NCI-H1930 (cell line): ENCODE data around the gene NTRK2.

ENCODE experiments used
- DNase-seq, 2 experiments: peaks; one replicate each; lab custom pipeline; 2025; lab: John Stamatoyannopoulos, UW

The NTRK2 gene

GRCh38 chr9:84781458-84781857 is 111.9 kb downstream of the NTRK2 start:
- no peak for DNase-seq

GRCh38 chr9:84781931-84782866 is 112.7 kb downstream of the NTRK2 start:
- no peak for DNase-seq

- no peak for DNase-seq
Measured at GRCh38 chr9:84785792-84786547, 116.4 kb downstream of the NTRK2 start.

GRCh38 chr9:84788803-84789462 is 119.4 kb downstream of the NTRK2 start:
- DNase-seq: no peak

GRCh38 chr9:84789463-84789830 is 119.9 kb downstream of the NTRK2 start:
- DNase-seq: no peak

- no peak for DNase-seq
Measured at GRCh38 chr9:84791643-84792042, 122.1 kb downstream of the NTRK2 start.

- no peak for DNase-seq
Measured at GRCh38 chr9:84793251-84793650, 123.7 kb downstream of the NTRK2 start.

- DNase-seq: no peak
Measured at GRCh38 chr9:84794981-84795637, 125.6 kb downstream of the NTRK2 start.

GRCh38 chr9:84796404-84796803 is 126.9 kb downstream of the NTRK2 start:
- DNase-seq: no peak

GRCh38 chr9:84799251-84799650 is 129.7 kb downstream of the NTRK2 start:
- no peak for DNase-seq

GRCh38 chr9:84804951-84805694 is 135.6 kb downstream of the NTRK2 start:
- no peak for DNase-seq

- no peak for DNase-seq
Measured at GRCh38 chr9:84807431-84807830, 137.9 kb downstream of the NTRK2 start.

- DNase-seq: no peak
Measured at GRCh38 chr9:84807870-84808390, 138.4 kb downstream of the NTRK2 start.

GRCh38 chr9:84808416-84808815 is 138.9 kb downstream of the NTRK2 start:
- DNase-seq: no peak

GRCh38 chr9:84811072-84811750 is 141.7 kb downstream of the NTRK2 start:
- DNase-seq: no peak

- DNase-seq: no peak
Measured at GRCh38 chr9:84811751-84812074, 142.2 kb downstream of the NTRK2 start.

GRCh38 chr9:84812355-84812754 is 142.8 kb downstream of the NTRK2 start:
- DNase-seq: no peak

GRCh38 chr9:84812847-84813246 is 143.3 kb downstream of the NTRK2 start:
- no peak for DNase-seq

GRCh38 chr9:84815554-84815953 is 146.0 kb downstream of the NTRK2 start:
- no peak for DNase-seq

GRCh38 chr9:84817038-84817437 is 147.5 kb downstream of the NTRK2 start:
- no peak for DNase-seq

GRCh38 chr9:84818791-84819190 is 149.3 kb downstream of the NTRK2 start:
- no peak for DNase-seq
